ENCODE results near the gene C2orf68. TPM values are rescaled to one million over a fixed set of nuclear protein-coding genes. Genes with fewer than 3 reads are reported as not detected.
"Not testable (repeated sequence)": the region's sequence is repeated elsewhere in the genome, so short reads cannot be mapped to it uniquely, and the experiment has no call there.

The C2orf68 gene
- total RNA-seq, 1 donor from 2014 or later = 67.1 TPM

- peaks cover 14% of the 10 kb centered on the region for H3K4me1 Mint-ChIP-seq (ENCODE audit: low read depth)
- DNase-seq (ENCODE audit: low spot score, unreplicated experiment) = no peak
Observed at GRCh38 chr2:85596026-85596333, 15.9 kb downstream of the C2orf68 start.

GRCh38 chr2:85595301-85596025, 16.4 kb downstream of the C2orf68 start, which contains the start of gene RNF181:
Gene RNF181, plus strand, starts transcription at chr2:85595745. Its CDS starts 19 bp downstream, at chr2:85595764.
- no peaks in the 10 kb centered on the region for H3K36me3 Mint-ChIP-seq (ENCODE audit: insufficient read depth)
- TF ChIP-seq, protein P1, sequence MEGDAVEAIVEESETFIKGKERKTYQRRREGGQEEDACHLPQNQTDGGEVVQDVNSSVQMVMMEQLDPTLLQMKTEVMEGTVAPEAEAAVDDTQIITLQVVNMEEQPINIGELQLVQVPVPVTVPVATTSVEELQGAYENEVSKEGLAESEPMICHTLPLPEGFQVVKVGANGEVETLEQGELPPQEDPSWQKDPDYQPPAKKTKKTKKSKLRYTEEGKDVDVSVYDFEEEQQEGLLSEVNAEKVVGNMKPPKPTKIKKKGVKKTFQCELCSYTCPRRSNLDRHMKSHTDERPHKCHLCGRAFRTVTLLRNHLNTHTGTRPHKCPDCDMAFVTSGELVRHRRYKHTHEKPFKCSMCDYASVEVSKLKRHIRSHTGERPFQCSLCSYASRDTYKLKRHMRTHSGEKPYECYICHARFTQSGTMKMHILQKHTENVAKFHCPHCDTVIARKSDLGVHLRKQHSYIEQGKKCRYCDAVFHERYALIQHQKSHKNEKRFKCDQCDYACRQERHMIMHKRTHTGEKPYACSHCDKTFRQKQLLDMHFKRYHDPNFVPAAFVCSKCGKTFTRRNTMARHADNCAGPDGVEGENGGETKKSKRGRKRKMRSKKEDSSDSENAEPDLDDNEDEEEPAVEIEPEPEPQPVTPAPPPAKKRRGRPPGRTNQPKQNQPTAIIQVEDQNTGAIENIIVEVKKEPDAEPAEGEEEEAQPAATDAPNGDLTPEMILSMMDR (IDR thresholded peaks at IDR 0.05; ENCODE audit: unreplicated experiment) = no peak
- peak; percentile 77 for DNase-seq (ENCODE audit: low spot score, unreplicated experiment)

More at GRCh38 chr2:85596026-85596333, 15.9 kb downstream of the C2orf68 start:
- Mint-ChIP-seq H3K4me3 (ENCODE audit: low read depth) (peak overlapping the region; percentile 98), H3K36me3 (ENCODE audit: insufficient read depth) (no peaks in the 10 kb centered on the region), H3K27me3 (no peaks in the 10 kb centered on the region), H3K27ac (peak overlapping the region; percentile 97), H3K9me3 (ENCODE audit: low read depth) (no peaks in the 10 kb centered on the region)
- TF ChIP-seq, protein P1 (IDR thresholded peaks at IDR 0.05; ENCODE audit: unreplicated experiment) = no peak

DNA sequence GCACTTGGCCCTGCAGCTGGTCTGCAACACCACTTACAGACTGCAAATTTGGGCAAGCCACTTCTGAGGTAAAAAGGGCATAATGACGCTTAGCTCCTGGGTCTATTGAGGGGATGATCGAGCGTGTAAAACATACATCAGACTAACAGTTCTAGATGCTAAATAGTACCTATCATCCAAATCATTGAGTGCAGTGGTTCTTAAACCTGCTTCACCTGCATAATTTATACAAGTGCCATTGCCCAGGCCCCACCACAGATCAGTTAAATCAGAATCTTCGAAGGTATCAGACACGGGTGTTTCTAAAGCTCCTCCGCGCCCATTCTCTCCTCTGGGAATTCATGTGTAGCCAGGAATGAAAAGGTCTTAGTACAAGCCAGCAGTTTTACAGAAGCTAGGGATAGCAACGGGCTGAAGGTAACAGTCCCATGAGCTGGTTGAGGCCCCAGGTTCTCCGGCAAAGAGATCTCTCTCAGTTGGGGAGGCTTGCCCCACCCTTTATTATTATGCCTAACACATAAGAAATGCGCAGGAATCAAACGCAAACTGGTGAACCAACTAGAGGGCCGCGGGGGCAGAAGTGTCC, 17.1 kb downstream of the C2orf68 start:
- no peaks in the 10 kb centered on the region for H3K9me3 Mint-ChIP-seq (ENCODE audit: low read depth)
- DNase-seq (ENCODE audit: low spot score, unreplicated experiment) = no peak
- TF ChIP-seq, protein P1 (IDR thresholded peaks at IDR 0.05; ENCODE audit: unreplicated experiment) = no peak
- H3K4me1 Mint-ChIP-seq (ENCODE audit: low read depth) = peaks cover 25% of the 10 kb centered on the region
- peak overlapping the region; percentile 97 for H3K27ac Mint-ChIP-seq
- peak overlapping the region; percentile 98 for H3K4me3 Mint-ChIP-seq (ENCODE audit: low read depth)
- no peaks in the 10 kb centered on the region for H3K27me3 Mint-ChIP-seq
- no peaks in the 10 kb centered on the region for H3K36me3 Mint-ChIP-seq (ENCODE audit: insufficient read depth)

More at GRCh38 chr2:85595301-85596025, 16.4 kb downstream of the C2orf68 start, which contains the start of gene RNF181:
- Mint-ChIP-seq H3K9me3 (ENCODE audit: low read depth) (no peaks in the 10 kb centered on the region), H3K4me1 (ENCODE audit: low read depth) (peaks cover 18% of the 10 kb centered on the region), H3K27ac (peak within 1 kb of the TSS; percentile 97), H3K4me3 (ENCODE audit: low read depth) (peak within 1 kb of the TSS; percentile 98), H3K27me3 (no peaks in the 10 kb centered on the region)

DNA sequence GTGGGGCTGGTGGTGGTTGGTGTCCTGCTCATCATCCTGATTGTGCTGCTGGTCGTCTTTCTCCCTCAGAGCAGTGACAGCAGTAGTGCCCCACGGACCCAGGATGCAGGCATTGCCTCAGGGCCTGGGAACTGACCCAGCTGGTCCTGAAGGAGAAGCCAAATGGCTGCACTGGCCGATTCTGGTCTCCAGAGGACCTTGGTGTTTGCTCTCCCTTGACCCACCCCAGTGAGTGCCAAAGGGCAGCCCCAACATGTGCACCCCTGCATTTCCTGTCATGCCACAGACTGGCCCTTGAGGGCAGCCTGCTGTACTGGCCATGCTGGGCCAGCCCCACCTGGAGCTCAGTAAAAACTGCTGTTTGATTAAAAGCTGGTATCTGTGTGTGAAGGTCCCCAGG, 18.8 kb downstream of the C2orf68 start:
- H3K36me3 Mint-ChIP-seq (ENCODE audit: insufficient read depth) = no peaks in the 10 kb centered on the region
- no peak overlapping the region for H3K27ac Mint-ChIP-seq
- H3K4me3 Mint-ChIP-seq (ENCODE audit: low read depth) = no peak overlapping the region

DNA sequence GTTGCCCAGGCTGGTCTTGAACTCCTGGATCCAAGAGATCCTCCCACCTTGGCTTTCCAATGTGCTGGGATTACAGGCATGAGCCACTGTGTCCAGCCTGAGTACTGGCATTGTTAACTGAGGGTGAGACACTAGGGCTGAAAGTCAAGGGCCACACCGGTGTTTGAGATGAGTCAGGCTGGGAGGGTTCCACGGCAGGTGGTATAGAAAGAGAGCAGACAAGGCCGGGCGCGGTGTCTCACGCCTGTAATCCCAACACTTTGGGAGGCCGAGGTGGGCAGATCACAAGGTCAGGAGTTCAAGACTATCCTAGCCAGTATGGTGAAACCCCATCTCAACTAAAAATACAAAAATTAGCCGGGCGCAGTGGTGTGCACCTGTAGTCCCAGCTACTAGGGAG, 19.6 kb downstream of the C2orf68 start:
- not testable (repeated sequence) for DNase-seq (ENCODE audit: low spot score, unreplicated experiment); H3K9me3 Mint-ChIP-seq (ENCODE audit: low read depth); H3K27me3 Mint-ChIP-seq; H3K36me3 Mint-ChIP-seq (ENCODE audit: insufficient read depth); H3K27ac Mint-ChIP-seq; H3K4me3 Mint-ChIP-seq (ENCODE audit: low read depth)
- H3K4me1 Mint-ChIP-seq (ENCODE audit: low read depth) = peaks cover 30% of the 10 kb centered on the region

More for the DNA sequence above, 18.8 kb downstream of the C2orf68 start:
- no peaks in the 10 kb centered on the region for H3K27me3 Mint-ChIP-seq
- H3K4me1 Mint-ChIP-seq (ENCODE audit: low read depth) = peaks cover 26% of the 10 kb centered on the region
- no peak for DNase-seq (ENCODE audit: low spot score, unreplicated experiment)
- TF ChIP-seq, protein P1 (IDR thresholded peaks at IDR 0.05; ENCODE audit: unreplicated experiment) = no peak
- H3K9me3 Mint-ChIP-seq (ENCODE audit: low read depth) = no peaks in the 10 kb centered on the region
